HG03045 (cell line): ENCODE measurements around the gene ERI3.

Experiments used
- ATAC-seq: cut with Tn5 transposase; IDR thresholded peaks from one replicate; pipeline ENCODE4 v1.9.1; 2021; ENCODE audit warnings: mild to moderate bottlenecking, moderate library complexity; ENCODE audit not compliant: unreplicated experiment

Gene ERI3

DNA sequence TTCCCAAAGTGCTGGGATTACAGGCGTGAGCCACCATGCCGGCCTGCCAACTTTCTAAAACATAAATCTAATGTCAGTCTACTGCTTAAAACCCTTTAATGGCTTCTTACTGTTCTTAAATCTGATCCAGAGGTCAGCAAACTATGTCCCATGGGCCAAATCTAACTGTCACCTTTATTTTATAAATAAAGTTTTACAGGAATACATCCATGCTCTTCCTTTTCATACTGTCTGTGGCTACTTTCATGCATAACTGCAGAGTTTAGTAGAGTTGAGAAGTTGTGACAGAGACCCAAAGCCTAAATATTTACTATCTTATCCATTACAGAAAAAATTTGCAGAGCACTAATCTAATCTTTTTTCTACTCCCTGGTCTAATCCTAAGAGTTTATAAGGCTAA lies 3.8 kb downstream of the ERI3 start:
- no peak for ATAC-seq

DNA sequence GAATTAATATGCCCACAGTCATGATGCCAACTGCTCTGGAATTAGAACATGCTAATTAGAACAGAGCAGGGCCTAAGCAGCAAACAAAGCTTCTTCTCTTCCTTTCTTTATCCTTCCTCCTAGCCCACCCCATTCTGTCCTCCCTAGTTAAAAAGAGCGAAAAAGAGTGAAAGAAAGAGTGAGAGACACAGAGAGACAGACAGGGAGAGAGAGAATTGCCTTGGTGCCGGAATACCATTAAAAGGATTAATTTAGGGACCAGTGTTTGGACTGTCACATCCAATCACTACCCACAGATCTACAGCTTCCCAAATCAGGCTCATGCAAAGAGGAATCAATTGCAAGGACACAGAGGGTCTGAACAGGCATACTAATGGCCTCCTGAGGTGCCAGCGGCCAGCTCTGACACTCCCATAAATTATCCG lies 7.0 kb downstream of the ERI3 start:
- no peak for ATAC-seq

DNA sequence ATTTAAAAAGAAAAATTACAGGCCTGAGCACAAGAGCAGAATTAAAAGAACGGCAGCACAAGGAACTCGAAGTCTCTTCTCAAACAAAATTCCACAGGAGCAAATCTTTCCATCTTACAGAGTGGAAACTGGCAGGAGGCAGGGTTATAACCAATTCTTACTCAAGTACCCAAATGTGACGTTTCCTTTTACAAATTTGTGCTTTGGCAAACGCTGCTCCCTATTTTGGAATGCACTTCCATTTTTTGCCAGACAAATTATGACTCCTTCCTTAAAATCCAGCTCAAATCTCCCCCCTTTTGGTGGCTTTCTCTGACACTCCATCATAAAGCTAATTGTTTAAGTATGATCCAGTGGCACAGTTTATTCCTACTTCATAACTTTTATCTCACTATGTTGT lies 7.8 kb downstream of the ERI3 start:
- ATAC-seq = no peak

DNA sequence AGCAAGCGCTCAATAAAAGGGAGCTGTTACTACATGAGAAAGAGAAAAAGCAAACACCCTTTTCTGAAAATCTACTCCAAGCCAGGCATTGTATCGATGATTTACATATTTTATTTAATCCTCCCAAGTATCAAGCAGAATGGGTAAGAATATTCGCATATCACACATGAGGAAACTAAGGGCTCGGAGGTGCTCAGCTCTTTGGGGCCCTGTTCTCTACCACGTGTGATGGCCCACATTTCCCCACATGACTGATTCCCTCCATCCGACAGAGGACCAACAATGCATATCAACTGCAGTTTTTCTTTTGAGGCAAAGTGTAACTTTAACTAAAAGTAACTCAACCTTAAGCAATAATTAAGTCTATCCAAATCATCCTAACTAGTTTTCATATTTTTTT lies 8.2 kb downstream of the ERI3 start:
- no peak for ATAC-seq

DNA sequence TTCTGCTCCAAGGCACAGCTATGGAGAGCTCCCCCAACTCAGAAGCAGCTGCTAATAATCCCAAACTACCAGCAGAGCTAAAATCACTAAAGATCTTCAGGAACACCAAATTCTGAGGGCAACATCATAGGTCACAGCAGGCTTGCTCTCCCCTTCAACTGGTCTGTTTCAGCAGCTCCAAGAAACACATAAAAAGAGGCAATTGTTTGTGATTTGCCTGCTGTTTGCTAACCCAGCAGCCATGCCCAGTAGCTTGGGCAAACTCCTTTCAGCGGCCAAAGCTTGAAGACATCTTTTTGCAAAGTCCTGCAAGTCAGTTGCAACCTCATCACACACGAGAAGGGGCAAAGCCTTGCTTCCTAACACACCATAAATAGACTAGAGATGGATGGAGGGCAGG lies 8.9 kb downstream of the ERI3 start:
- no peak for ATAC-seq

DNA sequence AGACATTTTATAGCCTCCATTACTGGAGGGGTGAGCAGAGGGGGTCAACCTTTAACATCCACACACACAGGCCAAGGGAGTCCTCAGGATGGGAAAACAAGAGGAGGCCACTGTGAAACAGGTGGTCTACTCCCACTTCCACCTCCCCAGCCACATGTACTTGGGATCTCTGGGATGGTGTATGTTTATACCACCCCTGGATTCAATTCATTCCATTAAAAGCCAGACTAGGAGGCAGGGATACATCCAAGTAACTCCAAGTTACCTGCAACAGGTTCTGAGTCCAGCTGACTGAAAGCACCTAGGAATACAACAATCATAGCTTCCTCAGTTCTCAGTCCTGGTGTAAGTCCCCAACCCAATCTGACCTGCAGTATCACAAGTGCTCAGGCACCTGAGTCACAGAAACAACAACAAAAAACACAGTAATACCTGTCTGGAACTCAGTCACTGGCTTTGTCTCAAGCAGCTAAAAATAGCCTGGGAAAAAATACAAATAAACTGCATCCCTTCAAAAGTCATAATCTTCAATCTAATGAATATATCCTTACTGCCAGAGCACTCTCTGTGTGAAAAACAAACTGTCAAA lies 9.8 kb downstream of the ERI3 start:
- ATAC-seq = no peak

DNA sequence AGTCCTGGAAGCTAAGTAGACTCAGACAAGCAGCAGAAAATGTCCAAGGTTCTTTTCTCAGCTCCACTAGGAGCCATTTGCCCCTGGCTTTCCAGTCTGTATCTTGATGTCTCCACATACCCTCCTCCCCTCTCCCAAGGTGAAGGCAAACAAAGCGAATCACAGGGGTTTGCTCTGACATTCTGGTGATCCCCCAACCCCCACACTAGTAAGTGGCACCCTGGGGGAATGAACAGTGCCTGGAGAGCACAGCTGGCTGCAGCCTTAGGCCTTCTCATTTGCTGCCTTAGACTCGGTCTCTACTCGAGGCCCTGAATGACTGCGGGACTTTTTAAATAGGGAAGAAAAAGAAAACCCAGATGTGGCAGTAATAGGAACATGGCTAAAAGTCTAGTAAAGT lies 15.3 kb downstream of the ERI3 start:
- no peak for ATAC-seq

DNA sequence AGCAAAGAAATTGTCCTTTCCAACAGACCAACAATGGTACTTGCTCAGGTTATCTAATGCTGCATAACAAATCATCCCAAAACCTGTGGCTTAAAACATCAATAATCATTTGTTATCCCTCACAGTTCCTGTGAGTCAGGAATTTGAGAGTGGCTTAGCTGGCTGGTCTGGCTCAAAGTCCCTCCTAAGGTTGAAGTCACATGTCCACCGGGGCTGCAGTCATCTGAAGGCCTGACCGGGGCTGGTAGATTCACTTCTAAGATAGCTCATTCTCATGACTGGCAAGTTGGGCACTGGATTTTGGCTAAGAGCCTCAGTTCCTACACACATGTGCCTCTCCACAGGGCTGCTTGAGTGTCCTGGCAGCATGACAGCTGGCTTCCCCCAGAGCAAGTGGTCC lies 16.9 kb downstream of the ERI3 start:
- no peak for ATAC-seq

DNA sequence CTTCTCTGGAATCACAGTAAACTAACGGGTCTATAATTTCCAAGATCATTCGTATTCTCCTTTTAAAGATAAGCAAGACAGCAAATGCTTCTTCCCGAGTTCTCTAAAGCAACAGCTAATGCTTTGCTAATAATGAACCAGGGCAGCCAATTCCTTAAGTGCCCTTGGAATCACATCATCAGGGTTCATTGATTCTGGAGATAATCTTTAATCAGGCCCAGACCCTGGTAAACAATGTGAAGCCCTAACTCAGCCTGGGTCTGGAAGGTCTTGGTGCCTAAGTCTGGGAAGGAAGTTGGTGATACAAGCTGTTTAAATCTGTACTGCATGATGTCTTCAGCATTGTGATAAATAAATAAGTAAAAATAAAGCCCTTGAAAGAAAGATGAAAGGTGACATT lies 18.4 kb downstream of the ERI3 start:
- ATAC-seq = no peak

DNA sequence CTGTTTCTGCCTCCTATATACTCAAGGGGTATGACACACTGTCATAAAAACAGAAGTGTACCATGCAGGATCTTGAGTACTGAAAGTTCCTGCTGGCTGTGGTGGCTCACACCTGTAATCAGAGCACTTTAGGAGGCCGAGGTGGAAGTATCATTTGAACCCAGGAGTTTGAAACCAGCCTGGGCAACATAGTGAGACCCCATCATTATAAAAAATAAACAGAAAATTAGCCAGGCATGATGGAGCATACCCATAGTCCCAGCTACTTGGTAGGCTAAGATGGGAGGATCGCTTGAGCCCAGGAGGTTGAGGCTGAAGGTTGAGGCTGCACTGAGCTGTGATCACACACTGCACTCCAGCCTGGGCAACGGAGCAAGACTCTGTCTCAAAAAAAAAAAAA lies 20.1 kb downstream of the ERI3 start:
- ATAC-seq = no peak

DNA sequence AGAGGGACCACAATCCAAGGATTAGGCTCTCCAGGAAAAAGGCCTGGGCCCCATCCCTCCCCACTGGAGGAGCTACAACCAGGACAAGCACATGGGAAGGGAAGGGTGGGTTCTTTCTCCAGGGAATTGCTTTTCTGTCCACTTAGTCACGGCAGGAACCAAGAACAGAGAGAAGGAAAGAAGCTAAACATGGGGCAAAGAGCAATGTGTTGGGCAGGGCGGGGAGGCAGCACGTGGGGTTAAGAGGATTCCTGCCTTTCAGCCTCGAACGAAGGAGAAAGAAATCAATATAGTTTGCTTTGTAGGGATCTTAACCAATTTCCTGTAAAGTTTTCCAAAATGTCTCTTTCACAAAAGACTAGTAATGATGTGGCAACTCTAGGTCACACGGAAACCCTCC lies 21.7 kb downstream of the ERI3 start:
- ATAC-seq = no peak

DNA sequence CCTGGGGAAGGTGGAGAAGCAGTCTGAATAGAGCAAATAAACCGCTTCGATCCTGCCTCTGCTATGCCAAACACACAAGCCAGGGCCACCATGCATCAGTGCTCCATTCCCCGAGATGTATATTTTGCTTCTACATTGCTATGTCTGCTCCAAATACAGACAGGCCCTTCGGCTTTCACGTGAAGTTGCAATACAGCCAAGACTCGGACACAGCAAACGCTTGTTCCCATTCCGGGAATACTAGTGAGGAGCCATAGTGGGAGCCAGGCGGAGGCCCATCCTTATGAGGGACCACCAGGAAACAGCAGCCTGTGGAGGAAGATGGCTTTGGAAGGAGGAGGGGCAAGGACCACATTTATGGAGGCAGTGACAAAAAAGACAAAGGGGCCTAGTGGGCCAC lies 22.6 kb downstream of the ERI3 start:
- no peak for ATAC-seq

DNA sequence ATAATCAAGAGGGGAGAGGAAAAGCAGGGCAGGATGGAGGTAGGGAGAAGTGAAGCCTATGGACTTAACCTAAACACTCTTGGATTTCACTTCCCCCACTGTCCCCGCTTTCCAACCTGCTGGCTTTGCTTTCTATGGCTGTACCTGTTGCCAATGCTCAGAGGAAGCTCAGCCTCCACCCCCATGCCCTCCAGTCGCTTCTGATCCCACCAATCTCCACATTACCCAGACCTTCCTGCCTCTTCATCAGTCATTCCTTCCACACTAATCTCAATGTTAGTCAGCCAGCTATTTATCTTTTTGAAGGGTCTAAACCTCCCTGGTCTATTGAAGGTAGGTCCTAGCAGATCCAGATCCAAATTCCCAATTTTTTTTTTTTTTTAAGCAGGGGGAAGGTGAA lies 24.1 kb downstream of the ERI3 start:
- ATAC-seq = no peak

DNA sequence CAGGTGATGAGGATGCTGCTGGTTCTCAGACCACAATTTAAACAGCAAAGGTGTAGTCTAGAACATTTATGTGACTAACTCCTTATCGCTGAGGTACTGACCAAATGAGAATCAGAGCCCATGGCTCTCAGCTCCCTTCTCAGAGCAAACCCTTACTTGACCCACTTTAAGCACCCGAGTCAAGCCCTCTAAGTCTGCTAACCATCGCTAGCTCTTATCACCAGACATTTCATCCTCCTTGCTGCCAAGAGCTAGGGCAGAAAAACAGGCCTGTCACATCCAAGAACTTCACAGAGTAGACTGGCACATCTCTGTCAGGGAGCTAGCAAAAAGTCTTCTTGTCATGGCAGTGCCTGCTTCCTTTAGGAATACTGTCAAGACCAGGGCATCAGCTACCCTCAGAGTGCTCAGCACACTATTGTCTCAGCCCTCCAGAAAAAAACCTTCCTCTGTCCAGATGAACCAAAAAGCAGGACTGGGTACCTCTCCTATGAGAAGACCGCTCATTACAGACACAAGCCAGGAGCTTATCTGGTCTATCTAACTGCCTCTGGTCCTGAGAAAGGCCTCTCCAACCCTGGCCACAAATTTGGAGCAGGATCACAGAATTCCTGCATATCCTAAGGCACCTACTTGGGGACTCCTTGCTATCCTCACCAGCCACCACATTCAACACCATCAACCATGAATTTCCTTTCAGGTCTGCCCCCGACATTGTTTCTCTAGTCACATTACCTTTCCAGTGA lies 26.2 kb downstream of the ERI3 start:
- no peak for ATAC-seq

DNA sequence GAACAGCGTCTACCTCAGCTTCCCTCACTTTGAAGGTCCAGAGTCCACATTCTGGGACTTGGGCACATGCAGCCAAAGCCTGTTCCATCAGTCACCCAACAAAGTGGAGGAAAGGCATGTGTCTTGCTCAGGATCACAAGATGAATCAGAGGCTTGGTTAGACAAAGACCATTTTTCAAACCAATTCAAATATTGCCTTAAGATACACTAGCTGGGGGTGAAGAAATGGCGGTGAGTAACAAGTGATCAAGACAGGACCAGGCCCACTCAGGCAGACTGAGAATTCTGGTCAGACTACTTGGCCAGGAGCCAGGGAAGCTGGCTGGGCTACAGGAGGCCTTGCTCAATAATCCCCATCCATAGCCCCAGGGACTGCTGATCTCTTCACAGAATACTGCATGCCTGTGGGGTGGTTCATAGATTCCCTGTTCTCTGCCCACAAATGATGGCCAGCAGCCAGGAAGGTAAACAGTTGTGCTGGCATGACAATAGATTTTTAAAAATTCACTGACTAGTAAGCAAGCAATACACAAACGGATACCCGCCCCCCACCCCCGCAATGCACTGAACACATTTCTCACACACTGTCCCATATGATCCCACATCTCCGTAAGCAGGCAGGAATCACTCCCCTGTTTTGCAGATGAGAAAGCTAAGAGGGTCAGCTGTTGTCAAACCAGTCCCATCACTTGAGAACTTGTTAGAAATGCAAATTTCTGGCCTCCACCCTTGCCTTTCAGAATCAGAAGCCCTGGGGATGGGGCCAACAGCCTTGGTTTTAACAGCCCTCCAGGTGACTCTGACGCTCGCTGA lies 27.2 kb downstream of the ERI3 start:
- no peak for ATAC-seq

DNA sequence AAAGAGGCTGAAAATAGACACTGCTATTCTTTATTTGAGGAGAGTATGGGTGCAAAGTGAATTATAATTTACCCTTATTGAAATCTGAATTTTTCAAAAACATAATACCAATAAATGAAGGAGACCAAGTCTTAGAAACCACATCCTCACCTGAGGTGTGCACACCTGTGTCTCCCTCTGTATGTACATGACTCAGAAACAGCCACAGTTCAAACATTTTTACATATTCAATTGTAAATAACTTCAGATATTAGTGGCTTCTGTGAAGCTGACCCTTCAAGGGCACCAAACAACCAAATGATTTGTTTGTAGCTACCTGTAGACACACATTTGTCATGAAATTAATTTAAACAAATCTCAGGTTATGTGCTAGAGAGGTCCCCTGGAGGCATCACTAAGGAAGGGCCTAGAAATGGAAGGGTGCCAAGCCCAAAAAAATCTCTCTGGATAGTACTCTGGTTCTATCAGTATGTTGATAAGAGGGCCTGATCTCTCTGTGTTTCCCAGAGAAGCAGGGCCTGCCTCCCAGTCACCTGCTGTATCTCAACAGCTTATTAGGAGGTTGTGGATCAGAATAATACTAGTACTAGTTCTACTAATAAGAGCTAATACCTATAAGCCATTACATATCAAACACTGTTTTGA lies 28.1 kb downstream of the ERI3 start:
- no peak for ATAC-seq

DNA sequence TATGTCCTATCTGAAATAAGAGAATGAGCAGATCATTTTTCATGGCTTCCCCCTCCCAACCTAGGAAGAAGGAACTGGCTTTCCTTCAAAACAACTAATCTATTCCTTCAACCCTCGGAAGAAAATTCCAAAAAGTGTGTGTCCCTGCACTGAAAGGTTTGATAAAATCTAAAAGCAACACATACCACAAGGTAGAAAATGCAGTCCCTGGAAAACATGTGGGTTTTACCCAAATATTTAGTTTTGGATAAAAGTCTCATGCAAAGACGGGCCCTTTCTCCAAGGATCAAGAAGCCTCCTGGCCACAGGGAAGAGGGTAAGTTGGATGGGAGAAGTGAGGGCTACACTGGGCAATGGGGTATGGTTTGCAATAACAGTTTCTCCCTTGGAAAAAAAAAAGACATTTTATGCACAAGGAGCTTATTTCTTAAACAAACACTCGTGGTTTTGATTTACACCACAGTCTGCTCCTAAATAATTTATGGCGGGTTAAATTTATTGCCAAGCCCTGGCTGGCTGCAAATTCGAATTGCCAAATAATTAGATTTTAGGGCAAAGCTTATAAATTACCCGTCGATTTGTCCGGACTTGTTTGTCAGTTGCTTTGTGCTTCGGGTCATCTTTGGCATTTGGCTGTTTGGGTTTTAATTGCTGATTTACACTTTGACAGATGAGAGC lies 28.9 kb downstream of the ERI3 start:
- no peak for ATAC-seq

DNA sequence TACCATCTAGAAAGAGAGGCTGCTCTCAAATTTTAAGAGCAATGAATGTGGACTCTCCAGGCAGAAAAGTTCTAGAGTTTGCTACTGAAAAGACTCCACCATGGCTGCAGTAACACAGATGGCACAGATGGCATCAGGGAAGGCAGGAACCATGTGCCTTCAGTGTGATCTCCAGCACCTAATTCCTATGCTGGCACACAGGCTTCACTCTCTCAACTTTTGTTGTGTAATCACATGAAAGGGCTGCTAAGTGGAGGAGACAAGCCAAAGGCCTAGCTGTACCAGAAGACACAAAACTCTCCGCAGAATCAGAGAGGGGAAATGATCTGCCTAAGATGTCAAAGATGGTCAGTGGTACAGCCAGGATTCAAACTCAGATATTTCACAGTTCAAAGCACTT lies 31.1 kb downstream of the ERI3 start:
- no peak for ATAC-seq

DNA sequence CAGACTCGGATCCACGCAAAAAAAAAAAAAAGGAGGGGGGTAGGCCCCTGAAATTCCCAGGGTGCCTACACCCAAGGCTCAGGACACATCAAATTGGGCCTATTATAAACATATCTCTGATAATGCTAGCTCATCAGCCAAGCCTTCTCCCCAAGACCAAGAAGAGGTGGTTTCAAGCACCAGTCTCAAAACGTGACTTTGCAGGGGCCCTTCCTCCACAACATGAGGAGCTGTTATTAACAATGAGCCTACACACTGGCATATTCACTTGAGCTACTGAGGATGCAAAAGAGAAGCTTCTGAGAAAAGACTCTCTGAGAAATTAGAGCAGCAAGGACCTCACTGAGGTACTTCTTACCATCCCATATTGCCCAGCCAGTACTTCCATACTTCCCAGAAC lies 32.7 kb downstream of the ERI3 start:
- ATAC-seq = no peak

DNA sequence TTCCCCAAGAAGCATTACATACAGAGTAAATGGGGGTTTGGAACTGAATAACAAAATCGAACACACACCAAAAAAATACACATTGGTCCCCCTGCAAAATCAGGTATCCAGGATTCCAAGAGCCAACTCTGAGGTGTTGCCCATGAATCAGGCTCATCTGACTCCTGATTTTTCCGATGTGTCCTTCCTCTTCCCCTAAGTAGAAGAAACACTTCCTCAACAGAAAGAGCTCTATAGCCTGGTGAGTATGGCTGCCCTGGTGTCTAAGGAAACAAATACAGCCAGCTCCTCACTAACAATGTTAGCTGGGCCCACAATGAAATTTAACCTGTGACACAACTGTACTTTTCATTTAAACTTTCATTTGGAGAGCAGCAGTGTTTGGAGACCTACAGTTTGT lies 33.6 kb downstream of the ERI3 start:
- no peak for ATAC-seq
